HepG2 (cell line): ENCODE results near the gene CDHR3. TPM values are rescaled to one million over a fixed set of nuclear protein-coding genes. Genes with fewer than 3 reads are reported as not detected.

Source experiments
- ATAC-seq: fragments of 200-7000 bp; cut with Tn5 transposase; 3 replicates; pipeline ENCODE4 v1.9.1; 2020; ENCODE audit warnings: mild to moderate bottlenecking, moderate library complexity
- BruUV-seq: library from RNA; stranded (reverse); fragments of 400-500 nt; replicated peaks from 2 replicates; lab custom pipeline; 2021; lab: Mats Ljungman, UMichigan
- CTCF ChIA-PET: fragments of 300-600 bp; formaldehyde crosslinking; extraction: SDS; loops from one replicate; lab custom pipeline; 2021; ENCODE audit warnings: low total read pairs, inconsistent platforms, low intra/inter-chr PET ratio; lab: Yijun Ruan, JAX
- POLR2A ChIA-PET: fragments of 350-600 bp; sonication (Branson Sonifier 250); formaldehyde crosslinking; loops from one replicate; lab custom pipeline; 2020; ENCODE audit warnings: antibody characterized with exemption, inconsistent platforms; lab: Yijun Ruan, JAX
- DNase-seq: peaks from one replicate; pipeline ENCODE4 v3.0.0-alpha.2; 2015; ENCODE audit warnings: low spot score
- FAIRE-seq: peaks from 3 replicates; lab custom pipeline; 2011; peaks lifted over from hg19 to GRCh38; lab: Jason Lieb, UNC
- H2AFZ ChIP-seq: one replicate; pipeline ENCODE4 v1.6.1; 2011; ENCODE audit warnings: low read length, inconsistent platforms
- H3K27ac ChIP-seq: fragments of 300-600 bp; 3 replicates; pipeline ENCODE4 v1.8.0; 2011; ENCODE audit warnings: mixed run types, mild to moderate bottlenecking, mixed read lengths, low read length, inconsistent platforms; ENCODE audit not compliant: insufficient read depth; ENCODE audit errors: extremely low read length
- H3K27me3 ChIP-seq, 2 experiments: fragments of 200-600 bp in 1 of 2; 2 replicates in 1 of 2; 3 replicates in 1 of 2; pipeline versions ENCODE4 v1.6.0 to v1.8.0; 2011; ENCODE audit warnings: low read length in 2 of 2, mild to moderate bottlenecking in 2 of 2, moderate library complexity in 2 of 2, inconsistent platforms in 1 of 2; ENCODE audit not compliant: insufficient read depth in 2 of 2, control insufficient read depth in 1 of 2
- H3K36me3 ChIP-seq, 2 experiments: fragments of 200-600 bp in 1 of 2; replicated peaks in 1 of 2; 2 replicates in 1 of 2; 3 replicates in 1 of 2; pipeline versions ENCODE4 v1.5.1 to v1.8.0; 2011; ENCODE audit warnings: low read length in 2 of 2, inconsistent platforms in 1 of 2; ENCODE audit not compliant: insufficient read depth in 2 of 2, control insufficient read depth in 1 of 2
- H3K4me1 ChIP-seq: 2 replicates; pipeline ENCODE4 v1.5.1; 2012; ENCODE audit warnings: low read length, inconsistent platforms; ENCODE audit not compliant: insufficient read depth
- H3K4me2 ChIP-seq: 2 replicates; pipeline ENCODE4 v1.6.0; 2011; ENCODE audit warnings: low read depth, low read length, inconsistent platforms
- H3K4me3 ChIP-seq, 3 experiments: fragments of 200-600 bp in 1 of 3; sonication (generic), shearing (Covaris generic) in 1 of 3; replicated peaks in 1 of 3; 2 replicates each; pipeline ENCODE4 v1.5.1; 2011 to 2016; ENCODE audit warnings: low read length in 3 of 3, inconsistent platforms in 2 of 3, low read depth in 2 of 3, mild to moderate bottlenecking in 2 of 3, control low read depth in 1 of 3, mixed read lengths in 1 of 3; ENCODE audit not compliant: insufficient read depth in 1 of 3
- H3K79me2 ChIP-seq: one replicate; pipeline ENCODE4 v1.6.1; 2011; ENCODE audit warnings: low read length, inconsistent platforms; ENCODE audit not compliant: insufficient read depth
- H3K9ac ChIP-seq: 2 replicates; pipeline ENCODE4 v1.6.0; 2011; ENCODE audit warnings: mild to moderate bottlenecking, low read depth, low read length, inconsistent platforms; ENCODE audit not compliant: insufficient read depth
- H3K9me3 ChIP-seq: 2 replicates; pipeline ENCODE4 v1.5.1; 2012; ENCODE audit warnings: mild to moderate bottlenecking, low read length
- H4K20me1 ChIP-seq: 2 replicates; pipeline ENCODE4 v1.6.0; 2011; ENCODE audit warnings: inconsistent platforms, mild to moderate bottlenecking, low read length, moderate library complexity; ENCODE audit not compliant: insufficient read depth
- BORCS8-MEF2B ChIP-seq: sonication (generic); formaldehyde crosslinking; IDR thresholded peaks from 2 replicates; pipeline ENCODE4 v1.8.0; 2022; ENCODE audit warnings: mild to moderate bottlenecking, missing genetic modification reagents
- IKZF4 ChIP-seq: sonication (generic); formaldehyde crosslinking; IDR thresholded peaks from 2 replicates; pipeline ENCODE4 v1.5.1; 2020; ENCODE audit warnings: borderline replicate concordance, mild to moderate bottlenecking, low read depth, missing genetic modification reagents; ENCODE audit errors: not compliant biosample characterization
- PRMT3 ChIP-seq: sonication (generic); formaldehyde crosslinking; IDR thresholded peaks from 2 replicates; pipeline ENCODE4 v1.8.1; 2022; ENCODE audit warnings: low read depth, mild to moderate bottlenecking, moderate library complexity, missing genetic modification reagents, borderline replicate concordance
- ZFX ChIP-seq: sonication (generic); formaldehyde crosslinking; IDR thresholded peaks from 2 replicates; pipeline ENCODE4 v1.4.0; 2020; ENCODE audit warnings: mild to moderate bottlenecking, low read depth, missing genetic modification reagents, moderate library complexity
- ZNF335 ChIP-seq: sonication (generic); formaldehyde crosslinking; IDR thresholded peaks from 2 replicates; pipeline ENCODE4 v1.4.0; 2020; ENCODE audit warnings: missing genetic modification reagents
- ZNF672 ChIP-seq: sonication (generic); formaldehyde crosslinking; IDR thresholded peaks from 2 replicates; pipeline ENCODE4 v1.8.1; 2022; ENCODE audit warnings: missing genetic modification reagents
- ZNF720 ChIP-seq: sonication (generic); formaldehyde crosslinking; IDR thresholded peaks from 2 replicates; pipeline ENCODE4 v1.4.0; 2020; ENCODE audit warnings: missing genetic modification reagents
- ZNF878 ChIP-seq: sonication (generic); formaldehyde crosslinking; IDR thresholded peaks from 2 replicates; pipeline ENCODE4 v1.8.1; 2023; ENCODE audit warnings: mild to moderate bottlenecking, missing genetic modification reagents, moderate library complexity
- WGBS: methylation state at CpG from one replicate; pipeline ENCODE4 v1.1.6; 2017; ENCODE audit warnings: low lambda C conversion rate; 5-methylcytosine and 5-hydroxymethylcytosine counted together
- in situ Hi-C: cut with HindIII; loops from 2 replicates; pipeline ENCODE4 v1.10.0; 2017; ENCODE audit warnings: low pct_unique_long_range_greater_than_20kb; ENCODE audit not compliant: extremely low pct_ligation_motif_present
- intact Hi-C: fragments of 100-400 bp; cut with micrococcal nuclease; formaldehyde crosslinking; loops from one replicate; pipeline ENCODE4 v1.10.0; 2022; ENCODE audit not compliant: unreplicated experiment
- polyA plus RNA-seq, 8 experiments: library from polyadenylated mRNA; depleted of rRNA in 3 of 8; stranded (reverse) in 7 of 8; unstranded in 1 of 8; fragments of >200 nt; fragmentation: Illumina TruSeq in 4 of 8; extraction: Trizol in 4 of 8; gene quantifications; 2 replicates each; pipeline versions ENCODE4 v1.2.1 to v1.2.3, GENCODE V29; 2011 to 2016; ENCODE audit warnings: low read depth in 4 of 8, missing spikeins in 1 of 8, mixed read lengths in 1 of 8; ENCODE audit not compliant: insufficient read depth in 1 of 8
- total RNA-seq, 5 experiments: library from RNA; depleted of rRNA; stranded (reverse); fragments of >200 nt; fragmentation: Illumina TruSeq; extraction: Trizol; gene quantifications; 2 replicates each; pipeline ENCODE4 v1.2.3, GENCODE V29; 2016; ENCODE audit warnings: low read depth in 1 of 5
- TF ChIP-seq, protein P1 (sequence below): sonication (generic); formaldehyde crosslinking; IDR thresholded peaks from 2 replicates; pipeline ENCODE4 v1.5.0; 2020; ENCODE audit warnings: mild to moderate bottlenecking, missing genetic modification reagents
- TF ChIP-seq, protein P2 (sequence below): sonication (generic); formaldehyde crosslinking; IDR thresholded peaks from 2 replicates; pipeline ENCODE4 v1.4.0; 2020; ENCODE audit warnings: missing genetic modification reagents, borderline replicate concordance
- TF ChIP-seq, protein P3 (sequence below): sonication (generic); formaldehyde crosslinking; IDR thresholded peaks from 2 replicates; pipeline ENCODE4 v1.5.1; 2020; ENCODE audit warnings: mild to moderate bottlenecking, missing genetic modification reagents, moderate library complexity

Gene CDHR3
- total and polyA plus RNA-seq, 2 of the 13 experiments (the other 11 are each of a cell fraction or from before 2014, with no cell fraction given) = 6.5 to 11.8 TPM

DNA sequence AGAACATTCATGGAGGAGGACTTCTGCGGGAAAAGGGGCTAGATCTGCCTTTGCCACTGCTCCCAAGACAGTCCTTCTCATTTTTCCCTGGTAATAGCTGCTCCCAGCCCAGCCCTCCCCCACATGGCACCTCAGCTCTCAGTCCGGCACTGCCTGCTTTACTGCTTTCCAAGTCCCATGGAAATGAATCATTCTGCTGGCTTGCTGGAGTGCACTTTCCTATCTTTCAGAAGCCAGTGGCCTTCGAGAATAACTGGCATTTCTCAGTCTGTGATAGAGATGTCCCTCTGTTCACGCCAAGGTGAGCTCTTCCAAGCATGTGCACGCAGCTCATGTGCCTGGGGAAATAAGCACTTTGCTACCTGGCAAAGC is 87.7 kb downstream of the CDHR3 start:
- FAIRE-seq = no peak
- H3K9me3 ChIP-seq = no peaks in the 10 kb centered on the region
- no peaks in the 10 kb centered on the region for H3K36me3 ChIP-seq
- ChIA-PET POLR2A (no interaction called here), CTCF (no interaction called here)
- no peak for TF ChIP-seq ZNF335 (CRISPR knock-in tag)
- TF ChIP-seq, protein P1, sequence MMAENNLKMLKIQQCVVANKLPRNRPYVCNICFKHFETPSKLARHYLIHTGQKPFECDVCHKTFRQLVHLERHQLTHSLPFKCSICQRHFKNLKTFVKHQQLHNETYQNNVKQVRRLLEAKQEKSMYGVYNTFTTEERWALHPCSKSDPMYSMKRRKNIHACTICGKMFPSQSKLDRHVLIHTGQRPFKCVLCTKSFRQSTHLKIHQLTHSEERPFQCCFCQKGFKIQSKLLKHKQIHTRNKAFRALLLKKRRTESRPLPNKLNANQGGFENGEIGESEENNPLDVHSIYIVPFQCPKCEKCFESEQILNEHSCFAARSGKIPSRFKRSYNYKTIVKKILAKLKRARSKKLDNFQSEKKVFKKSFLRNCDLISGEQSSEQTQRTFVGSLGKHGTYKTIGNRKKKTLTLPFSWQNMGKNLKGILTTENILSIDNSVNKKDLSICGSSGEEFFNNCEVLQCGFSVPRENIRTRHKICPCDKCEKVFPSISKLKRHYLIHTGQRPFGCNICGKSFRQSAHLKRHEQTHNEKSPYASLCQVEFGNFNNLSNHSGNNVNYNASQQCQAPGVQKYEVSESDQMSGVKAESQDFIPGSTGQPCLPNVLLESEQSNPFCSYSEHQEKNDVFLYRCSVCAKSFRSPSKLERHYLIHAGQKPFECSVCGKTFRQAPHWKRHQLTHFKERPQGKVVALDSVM (CRISPR knock-in tag) = no peak
- no peak for TF ChIP-seq ZNF720 (CRISPR knock-in tag)
- no peak for TF ChIP-seq IKZF4 (CRISPR knock-in tag)
- TF ChIP-seq ZFX = no peak
- TF ChIP-seq ZNF672 (CRISPR knock-in tag) = no peak
- TF ChIP-seq, protein P2, sequence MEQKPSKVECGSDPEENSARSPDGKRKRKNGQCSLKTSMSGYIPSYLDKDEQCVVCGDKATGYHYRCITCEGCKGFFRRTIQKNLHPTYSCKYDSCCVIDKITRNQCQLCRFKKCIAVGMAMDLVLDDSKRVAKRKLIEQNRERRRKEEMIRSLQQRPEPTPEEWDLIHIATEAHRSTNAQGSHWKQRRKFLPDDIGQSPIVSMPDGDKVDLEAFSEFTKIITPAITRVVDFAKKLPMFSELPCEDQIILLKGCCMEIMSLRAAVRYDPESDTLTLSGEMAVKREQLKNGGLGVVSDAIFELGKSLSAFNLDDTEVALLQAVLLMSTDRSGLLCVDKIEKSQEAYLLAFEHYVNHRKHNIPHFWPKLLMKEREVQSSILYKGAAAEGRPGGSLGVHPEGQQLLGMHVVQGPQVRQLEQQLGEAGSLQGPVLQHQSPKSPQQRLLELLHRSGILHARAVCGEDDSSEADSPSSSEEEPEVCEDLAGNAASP (CRISPR knock-in tag) = no peak
- no peak for TF ChIP-seq PRMT3
- TF ChIP-seq, protein P3, sequence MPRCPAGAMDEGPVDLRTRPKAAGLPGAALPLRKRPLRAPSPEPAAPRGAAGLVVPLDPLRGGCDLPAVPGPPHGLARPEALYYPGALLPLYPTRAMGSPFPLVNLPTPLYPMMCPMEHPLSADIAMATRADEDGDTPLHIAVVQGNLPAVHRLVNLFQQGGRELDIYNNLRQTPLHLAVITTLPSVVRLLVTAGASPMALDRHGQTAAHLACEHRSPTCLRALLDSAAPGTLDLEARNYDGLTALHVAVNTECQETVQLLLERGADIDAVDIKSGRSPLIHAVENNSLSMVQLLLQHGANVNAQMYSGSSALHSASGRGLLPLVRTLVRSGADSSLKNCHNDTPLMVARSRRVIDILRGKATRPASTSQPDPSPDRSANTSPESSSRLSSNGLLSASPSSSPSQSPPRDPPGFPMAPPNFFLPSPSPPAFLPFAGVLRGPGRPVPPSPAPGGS = no peak
- no peak for TF ChIP-seq ZNF878
- no peak for TF ChIP-seq BORCS8-MEF2B (CRISPR knock-in tag)
- in situ Hi-C loops = no loop called here
- ATAC-seq = peak; percentile 17
- H3K4me1 ChIP-seq = peaks cover 17% of the 10 kb centered on the region
- H4K20me1 ChIP-seq = no peaks in the 10 kb centered on the region
- H2AFZ ChIP-seq = no peak overlapping the region
- H3K4me2 ChIP-seq = peak overlapping the region; percentile 50
- intact Hi-C loops = loop anchor here (10.0 kb wide), 1 partner anchor 414 kb away; no protein-coding TSS in a partner anchor
- H3K4me3 ChIP-seq = peak overlapping the region in 1 of 3 experiments; percentile 26; a peak in 1 of 6 replicates
- H3K79me2 ChIP-seq = no peaks in the 10 kb centered on the region
- peaks cover 0 to 28% of the 10 kb centered on the region in 2 experiments for H3K27me3 ChIP-seq
- no peak for DNase-seq
- no peak overlapping the region for H3K27ac ChIP-seq
- H3K9ac ChIP-seq = no peak overlapping the region
- 23% methylated on average over 4 of the region's 5 CpGs for WGBS
- no TSS peak for BruUV-seq
